Activated gamma-delta T cell treated with anti-CD3 and anti-CD28 coated beads, Interleukin-2, amount 50 U/mL, for 16 hours (primary cell): ENCODE data around the gene VSIG10.

Experiments
- DNase-seq: peaks from one replicate; pipeline ENCODE4 v3.0.0-alpha.2; 2020; ENCODE audit warnings: low read depth

The VSIG10 gene

GRCh38 chr12:118060301-118061010, 43.4 kb downstream of the VSIG10 start:
- no peak for DNase-seq

DNA sequence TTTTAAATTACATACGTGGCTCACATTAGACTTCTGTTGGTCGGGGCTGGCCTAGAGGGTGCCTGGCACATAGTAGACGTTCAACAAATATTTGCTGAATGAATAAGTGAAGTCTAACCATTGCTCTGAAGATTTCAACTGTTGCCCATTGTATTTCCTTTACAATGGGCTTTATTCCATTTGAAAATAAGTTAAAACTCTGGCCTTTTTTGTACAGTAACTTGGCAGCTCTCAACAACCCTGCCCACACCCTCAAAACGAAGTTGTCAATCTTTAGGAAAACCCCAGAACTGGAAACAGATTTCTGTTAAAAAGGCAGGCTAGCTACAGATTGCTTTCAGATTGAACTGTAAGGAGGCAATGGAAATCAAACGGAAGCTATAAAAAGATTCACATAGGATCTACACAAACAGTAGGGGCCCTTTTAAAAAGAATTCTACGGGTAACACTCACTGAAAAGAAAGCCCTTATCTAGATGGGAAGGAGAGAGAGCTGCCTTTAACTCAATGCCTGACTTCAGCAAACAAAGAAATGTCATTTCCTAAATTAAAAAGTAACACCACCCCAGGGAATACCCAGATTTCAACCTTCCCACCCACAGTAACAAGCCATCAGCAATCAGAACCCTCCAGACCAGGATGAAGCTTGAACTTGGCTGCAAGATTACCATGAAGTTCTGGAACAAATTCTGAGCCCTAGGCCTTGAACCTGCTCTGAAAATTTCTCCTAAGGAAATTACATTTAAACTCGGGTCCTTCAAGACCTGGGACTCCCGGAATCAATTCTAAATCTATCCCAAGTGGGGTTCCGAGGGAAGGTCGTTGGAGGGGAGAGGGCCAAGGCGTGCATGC, 44.2 kb downstream of the VSIG10 start:
- DNase-seq: no peak

DNA sequence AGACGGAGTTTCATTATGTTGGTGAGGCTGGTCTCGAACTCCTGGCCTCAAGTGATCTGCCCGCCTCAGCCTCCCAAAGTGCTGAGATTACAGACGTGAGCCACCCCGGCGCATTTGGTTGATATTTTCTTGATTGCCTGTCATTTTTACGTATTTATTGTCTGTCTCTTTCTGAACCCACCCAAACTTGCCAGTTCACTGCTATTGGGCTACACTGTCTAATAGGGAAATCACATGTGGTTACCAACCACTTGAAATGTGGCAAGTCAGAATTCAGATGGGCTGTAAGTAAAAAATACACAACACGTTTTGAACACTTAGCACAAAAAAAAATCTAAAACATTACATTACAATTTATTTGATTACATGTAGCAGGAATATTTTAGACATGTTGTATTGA, 44.9 kb downstream of the VSIG10 start:
- no peak for DNase-seq

DNA sequence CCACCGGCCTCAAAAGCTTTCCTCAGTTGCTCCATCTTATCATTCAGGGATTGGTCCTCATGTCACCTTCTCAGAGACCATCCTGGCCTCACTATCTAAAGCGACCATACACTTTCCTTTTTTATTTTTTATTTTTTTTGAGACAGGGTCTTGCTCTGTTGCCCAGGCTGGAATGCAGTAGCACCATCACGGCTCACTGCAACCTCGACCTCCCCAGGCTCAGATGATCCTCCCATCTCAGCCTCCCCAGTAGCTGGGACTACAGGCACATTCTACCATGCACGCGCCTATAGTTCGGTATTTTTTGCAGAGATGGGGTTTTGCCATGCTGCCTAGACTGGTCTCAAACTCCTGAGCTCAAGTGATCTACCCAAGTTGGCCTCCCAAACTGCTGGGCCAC, 45.6 kb downstream of the VSIG10 start:
- DNase-seq: no peak

- DNase-seq: no peak
Measured at GRCh38 chr12:118055865-118056773, 47.7 kb downstream of the VSIG10 start.

DNA sequence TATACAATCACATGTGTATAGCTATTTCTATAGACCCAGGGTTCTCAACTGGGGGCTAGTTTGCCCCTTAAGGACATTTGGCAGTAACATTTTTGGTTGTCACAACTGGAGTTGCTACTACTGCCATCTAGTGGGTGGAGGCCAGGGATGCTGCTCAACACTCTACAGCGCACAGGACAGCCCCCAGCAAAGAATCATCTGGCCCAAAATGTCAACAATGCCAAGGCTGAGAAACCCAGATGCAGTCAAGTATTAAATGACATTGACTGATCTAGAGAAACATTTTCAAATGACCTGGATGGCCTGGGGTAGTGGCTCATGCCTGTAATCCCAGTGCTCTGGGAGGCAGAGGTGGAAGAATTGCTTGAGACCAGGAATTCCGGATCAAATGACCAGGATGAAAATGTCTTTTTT, 48.7 kb downstream of the VSIG10 start:
- peak; percentile 54 for DNase-seq

DNA sequence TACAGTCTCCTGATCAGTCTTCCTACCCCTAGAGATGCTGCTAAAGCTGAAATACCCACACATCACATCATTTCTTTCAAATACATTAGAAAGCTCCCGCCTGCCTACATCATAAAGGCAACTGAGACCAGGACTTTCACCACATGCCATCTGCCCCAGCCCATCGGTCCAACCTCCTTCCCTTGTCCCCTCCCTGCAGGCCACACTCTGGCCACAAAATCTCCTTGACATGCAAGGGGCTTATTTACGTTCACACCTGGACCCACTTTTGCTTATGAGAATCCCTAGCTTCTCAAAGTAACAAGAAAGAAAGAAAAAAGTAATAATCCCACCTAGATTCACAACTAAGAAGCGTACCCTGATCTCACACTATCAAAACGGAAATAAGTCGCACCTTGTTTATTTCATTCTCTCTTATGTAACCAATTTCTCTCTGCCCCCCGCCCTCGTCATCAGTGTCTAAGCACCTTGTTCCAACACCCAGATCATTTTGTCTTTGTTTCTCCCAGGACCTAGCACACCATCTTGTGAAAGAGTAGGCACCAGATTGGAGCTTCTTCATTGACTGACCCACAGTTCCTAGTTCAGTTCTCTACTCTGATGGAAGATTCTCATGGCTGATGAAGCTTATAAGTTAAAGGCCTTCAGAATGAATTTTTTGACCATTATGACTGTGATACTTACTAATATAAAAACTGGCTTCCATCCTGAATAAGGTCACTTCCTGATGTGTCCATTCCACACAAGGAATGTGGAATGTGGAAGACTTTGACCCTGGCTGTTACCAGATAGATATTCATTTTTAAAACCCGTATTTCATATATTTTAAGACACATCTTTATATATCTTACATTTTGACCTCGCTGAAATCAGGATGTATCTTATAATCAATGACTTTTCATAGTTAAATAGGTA, 50.5 kb downstream of the VSIG10 start:
- DNase-seq: no peak

DNA sequence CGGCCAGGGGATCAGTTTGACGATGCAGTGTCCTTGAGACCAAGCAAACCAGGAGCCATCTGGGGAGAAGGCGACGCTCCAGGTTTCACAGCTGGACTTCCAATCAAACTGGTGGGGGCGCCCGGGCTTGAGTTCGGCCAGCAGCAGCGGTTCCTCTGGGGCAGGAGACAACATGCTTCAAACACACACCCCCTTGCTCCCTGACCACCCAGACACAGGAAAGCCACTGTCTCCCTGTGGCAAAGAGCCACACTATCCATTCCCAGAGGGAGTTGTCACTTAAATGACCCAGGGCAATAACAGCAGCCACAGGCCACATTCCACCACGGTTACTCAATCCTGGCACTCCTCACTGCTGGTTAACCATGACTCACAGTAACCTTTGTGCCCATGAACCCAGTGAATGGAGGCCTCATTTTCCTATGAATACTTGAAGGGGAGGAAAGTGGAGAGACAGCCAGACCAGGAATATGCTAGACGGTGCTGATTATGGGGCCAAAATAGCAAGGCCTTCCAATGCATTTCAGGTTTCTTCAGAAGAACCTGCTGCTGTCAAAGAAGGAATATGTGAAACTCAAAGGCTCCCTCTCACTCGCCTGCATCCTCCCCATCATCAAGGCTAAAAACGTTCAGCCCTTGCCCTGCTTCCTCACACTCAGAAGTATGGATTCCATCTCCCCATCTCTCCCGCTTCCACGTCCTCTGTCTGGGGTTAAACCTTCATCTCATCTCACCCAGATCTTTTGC, 51.3 kb downstream of the VSIG10 start:
- DNase-seq: no peak

DNA sequence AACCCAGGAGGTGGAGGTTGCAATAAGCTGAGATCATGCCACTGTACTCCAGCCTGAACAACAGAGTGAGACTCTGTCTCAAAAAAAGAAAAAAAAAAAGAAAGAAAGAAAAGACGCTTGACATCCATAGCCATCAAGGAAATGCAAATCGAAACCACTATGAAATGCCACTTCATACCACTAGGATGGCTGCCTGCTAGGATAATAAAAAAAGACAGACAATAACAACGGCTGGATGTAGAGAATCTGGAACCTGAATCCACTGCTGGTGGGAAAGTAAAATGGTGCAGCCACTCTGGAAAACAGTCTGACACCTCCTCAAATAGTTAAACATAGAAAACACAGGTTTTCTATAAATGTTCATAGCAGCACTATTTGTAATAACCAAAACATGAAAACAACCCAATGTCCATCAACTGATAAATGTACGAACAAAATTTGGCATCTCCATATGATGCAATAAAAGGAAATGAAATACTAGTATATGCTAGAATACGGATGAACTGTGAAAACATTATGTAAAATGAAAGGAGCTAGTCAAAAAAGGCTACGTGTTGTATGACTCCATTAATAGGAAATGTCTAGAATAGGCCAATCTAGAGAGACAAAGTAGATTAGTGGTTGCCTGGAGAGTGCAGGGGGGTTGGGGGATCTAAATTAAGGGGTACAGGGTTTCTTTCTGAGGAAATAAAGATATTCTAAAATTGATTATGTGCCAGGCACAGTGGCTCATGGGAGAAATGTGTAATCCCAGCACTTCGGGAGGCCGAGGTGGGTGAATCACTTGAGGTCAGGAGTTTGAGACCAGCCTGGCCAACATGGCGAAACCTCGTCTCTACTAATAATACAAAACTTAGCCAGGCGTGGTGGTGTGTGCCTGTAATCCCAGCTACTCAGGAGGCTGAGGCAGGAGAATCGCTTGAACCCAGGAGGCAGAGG, 52.6 kb downstream of the VSIG10 start:
- no peak for DNase-seq

GRCh38 chr12:118046430-118046829, 57.4 kb downstream of the VSIG10 start:
- no peak for DNase-seq

GRCh38 chr12:118044577-118044976, 59.2 kb downstream of the VSIG10 start:
- DNase-seq: no peak

GRCh38 chr12:118044075-118044474, 59.7 kb downstream of the VSIG10 start:
- DNase-seq: no peak

- no peak for DNase-seq
Measured at GRCh38 chr12:118042091-118042490, 61.7 kb downstream of the VSIG10 start.

DNA sequence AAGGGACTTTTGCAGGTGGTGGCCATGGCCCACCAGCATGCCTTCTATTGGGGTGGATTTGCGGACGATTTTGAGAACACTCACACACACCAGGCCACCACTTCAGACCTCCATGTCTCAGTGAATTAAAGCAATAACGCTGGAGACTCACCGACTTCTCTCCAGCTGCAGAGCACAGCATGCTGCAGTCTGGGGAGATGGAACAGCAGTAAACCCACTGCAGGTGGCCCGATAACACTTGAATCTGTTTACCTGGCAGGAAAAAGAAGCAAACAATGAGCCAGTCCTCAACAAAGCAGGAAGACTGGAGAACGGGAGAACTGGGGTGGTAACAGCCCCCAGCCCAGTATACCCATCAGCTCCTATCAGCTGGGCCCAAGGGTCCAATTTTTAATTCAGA, 65.7 kb downstream of the VSIG10 start:
- no peak for DNase-seq

GRCh38 chr12:118036672-118037411, 67.0 kb downstream of the VSIG10 start:
- no peak for DNase-seq

- DNase-seq: no peak
Measured at GRCh38 chr12:118035190-118036041, 68.4 kb downstream of the VSIG10 start.

DNA sequence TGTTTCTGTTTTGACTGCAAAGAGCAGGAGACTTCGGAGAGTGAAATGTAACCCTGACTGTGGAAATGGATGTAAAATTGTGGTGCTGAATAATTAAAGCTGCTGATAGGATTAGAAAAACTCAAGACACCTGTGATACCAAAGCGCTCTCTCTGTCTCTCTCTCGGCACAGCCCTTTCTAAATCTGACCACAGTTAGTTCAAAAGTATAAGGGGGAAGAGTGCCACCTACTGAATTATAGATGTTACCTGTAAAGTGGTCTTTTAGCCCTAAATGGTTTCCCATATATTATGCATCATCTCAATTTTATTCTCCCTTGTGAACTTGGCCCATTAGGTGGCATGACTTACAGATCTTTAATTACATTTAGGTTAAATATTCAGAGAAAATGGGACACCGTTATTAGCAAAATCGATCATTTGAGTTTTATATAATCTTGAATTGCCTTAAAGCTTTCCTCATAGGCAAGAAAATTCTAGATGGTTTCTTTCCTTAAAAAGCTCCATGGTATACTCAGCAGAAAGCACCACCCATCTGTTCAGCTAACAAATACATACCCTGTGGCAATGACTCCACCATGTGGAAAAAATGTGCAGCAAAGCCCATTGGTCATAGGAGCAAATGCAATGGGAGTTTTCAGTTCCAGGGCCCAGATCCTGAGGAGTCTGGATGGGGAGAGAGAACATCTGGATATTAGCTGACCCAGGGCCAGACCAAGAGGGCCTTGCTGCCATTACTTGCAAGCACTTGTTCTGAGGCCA, 69.2 kb downstream of the VSIG10 start:
- DNase-seq: no peak
